GM21825 (cell line): Measurements from ENCODE around the gene N4BP3.

Experiments
- ATAC-seq: cut with Tn5 transposase; IDR thresholded peaks from one replicate; pipeline ENCODE4 v1.9.1; 2021; ENCODE audit warnings: mild to moderate bottlenecking, moderate library complexity; ENCODE audit not compliant: unreplicated experiment

N4BP3 gene

GRCh38 chr5:178145965-178146820 lies 32.9 kb downstream of the N4BP3 start:
- ATAC-seq: peak; percentile 48

DNA sequence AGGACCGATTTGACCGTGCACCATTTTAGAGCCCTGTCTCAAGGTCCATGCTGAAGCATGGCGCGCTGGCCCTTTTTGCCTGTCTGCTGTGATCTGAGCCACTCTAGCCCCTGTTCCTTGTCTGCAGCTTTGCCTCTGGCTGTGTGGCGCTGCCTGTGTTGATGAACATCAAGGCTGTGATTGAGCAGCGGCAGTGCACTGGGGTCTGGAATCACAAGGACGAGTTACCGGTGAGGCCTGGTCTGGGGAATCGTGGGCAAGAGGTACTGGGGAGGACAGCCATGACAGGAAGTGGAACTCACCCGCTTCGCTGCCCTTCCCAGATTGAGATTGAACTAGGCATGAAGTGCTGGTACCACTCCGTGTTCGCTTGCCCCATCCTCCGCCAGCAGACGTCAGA lies 34.1 kb downstream of the N4BP3 start:
- ATAC-seq: no peak

- ATAC-seq: no peak
Measured at GRCh38 chr5:178149199-178149932, 36.0 kb downstream of the N4BP3 start.

DNA sequence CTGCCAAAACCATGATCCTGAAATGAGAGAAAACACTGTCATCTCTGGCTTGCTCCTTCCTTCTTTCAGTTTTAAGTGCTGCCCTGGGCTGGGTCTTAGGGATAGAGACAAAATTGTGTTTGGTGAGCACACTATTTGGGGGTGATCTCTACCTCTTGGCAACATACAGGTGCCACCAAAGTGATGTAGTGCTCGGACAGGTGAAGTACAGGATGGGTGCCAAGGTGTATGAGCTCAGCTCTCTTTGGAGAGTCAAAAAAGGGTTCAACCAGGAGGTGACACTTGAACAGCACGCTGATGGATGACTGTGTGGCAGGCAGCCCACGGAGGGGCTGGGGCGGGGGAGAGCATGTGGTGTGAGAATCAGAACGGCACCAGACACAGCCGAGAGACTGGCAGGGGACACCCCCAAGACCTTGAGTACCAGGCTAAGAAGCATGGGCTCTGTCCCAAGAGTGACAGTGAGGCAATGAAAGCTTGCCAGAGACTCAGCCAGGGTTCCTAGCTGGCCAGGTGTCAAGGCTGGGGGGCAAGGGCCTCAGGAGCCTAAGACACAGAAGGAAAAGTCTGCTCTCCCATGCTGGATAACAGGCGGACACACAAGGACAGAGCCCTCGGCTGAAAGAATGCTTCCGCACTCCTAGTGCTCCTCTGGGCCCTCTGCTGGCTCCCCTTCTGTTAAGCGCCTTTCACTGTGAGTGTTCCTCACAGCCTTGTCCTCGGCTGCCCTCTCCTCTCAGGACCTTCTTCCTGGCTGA lies 37.8 kb downstream of the N4BP3 start:
- no peak for ATAC-seq

DNA sequence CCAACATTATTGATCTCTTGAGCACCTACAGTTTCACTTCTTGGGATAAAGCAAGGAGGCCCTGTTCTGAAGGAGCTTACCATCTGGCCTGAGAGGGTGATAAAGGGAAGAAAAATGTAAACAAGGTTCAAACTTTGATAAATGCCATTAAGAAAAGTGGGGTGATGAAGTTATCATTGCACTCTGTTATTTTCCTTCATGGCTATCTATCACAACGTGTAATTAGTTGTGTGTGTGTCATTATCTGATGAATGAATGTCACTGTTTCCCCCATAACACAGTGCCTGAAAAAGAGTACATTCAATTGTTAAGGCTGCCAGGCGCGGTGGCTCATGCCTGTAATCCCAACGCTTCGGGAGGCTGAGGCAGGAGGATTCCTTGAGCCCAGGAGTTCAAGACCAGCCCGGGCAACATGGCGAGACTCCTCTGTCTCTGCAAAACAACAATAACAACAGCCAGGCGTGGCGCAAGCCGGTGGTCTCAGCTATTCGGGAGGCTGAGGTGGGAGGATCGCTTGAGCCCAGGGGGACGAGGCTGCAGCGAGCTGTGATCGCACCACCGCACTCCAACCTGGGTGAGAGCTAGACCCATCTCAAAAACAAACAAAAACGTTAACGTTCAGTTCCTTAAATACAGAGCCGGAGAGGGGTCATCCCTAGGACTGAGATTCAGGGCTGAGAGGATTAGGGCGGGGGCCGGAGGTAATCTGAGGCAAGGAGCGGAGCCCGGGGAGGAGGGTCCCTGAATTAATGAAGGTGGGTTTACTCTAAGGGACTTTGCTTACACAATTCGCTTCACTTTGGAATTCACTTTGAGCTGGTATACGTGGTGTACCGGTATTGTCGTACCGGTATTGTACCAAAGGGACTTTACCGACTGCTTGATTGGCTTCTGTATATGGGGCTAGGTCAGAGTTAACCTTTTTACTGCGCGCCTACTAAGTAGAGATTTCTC lies 39.4 kb downstream of the N4BP3 start:
- no peak for ATAC-seq

- ATAC-seq: peak; percentile 96
Measured at GRCh38 chr5:178153530-178154340, 40.4 kb downstream of the N4BP3 start, which contains the start of gene NHP2. TSS of gene NHP2 (minus strand) at chr5:178153885. CDS start at chr5:178153817, 68 bp downstream.

- ATAC-seq: no peak
Measured at GRCh38 chr5:178155065-178155464, 41.7 kb downstream of the N4BP3 start.

DNA sequence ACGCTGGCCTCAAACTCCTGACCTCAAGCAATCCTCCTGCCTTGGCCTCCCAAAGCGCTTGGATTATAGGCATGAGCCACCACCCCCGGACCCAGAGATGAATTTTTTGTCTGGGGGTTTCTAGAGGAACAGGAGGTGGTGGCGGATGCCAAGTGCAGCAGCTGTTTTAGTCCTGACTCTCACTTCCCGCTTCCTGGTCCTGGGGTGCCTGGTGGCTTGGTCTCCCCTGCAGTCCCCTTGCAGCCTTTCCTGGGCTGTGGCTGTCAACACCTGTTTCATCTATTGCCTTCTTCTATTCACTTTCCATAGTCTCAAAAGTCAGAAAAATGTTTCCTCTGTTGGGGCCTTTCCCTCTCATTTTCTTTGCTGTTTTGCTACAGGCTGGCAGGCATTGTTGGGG lies 46.8 kb downstream of the N4BP3 start:
- ATAC-seq: no peak

- no peak for ATAC-seq
Measured at GRCh38 chr5:178162481-178162880, 49.1 kb downstream of the N4BP3 start.

DNA sequence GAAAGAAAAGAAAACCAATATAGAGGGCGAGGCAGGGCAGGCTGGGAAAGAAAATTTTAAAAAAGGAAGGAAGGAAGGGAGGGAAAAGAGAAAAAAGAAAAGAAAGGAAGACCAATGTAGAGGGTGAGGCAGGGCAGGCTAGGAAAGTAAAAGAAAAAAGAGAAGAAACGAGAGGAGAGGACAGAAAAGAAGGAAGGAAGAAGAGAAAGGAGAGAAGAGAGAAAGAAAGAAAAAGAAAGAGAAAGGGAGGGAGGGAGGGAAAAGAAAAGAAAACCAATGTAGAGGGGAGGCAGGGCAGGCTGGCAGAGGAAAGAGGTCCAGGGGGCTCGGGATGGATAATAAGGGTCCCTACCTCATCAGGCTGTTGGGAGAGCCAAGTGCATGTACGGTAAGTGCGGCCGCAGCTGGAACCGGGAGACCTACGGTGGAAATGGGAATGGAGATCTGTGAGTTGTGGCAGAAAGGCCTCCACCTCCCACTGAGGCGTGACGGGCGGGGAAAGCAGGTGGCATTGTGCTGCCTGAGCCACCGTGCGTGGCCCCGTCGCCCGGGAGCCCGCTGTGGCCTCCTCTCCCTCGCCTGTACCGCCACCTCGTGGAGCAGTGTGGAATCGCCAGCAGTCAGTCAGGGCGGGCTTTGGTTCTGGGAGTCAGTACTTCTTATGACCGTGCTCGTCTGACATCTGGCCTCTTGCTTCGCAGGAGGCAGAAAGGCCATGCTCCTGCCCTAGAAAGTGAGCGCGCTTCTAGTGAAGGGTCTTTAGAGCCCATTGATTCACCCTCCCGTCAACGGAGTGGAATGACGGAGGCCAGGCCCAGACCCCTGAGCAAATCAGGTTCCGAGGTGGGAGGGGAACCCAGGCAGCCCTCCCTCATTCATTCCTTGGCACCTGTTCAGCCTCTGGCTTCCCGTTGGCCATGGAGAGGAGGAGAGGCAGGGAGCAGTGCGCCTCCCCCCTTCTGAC lies 50.7 kb downstream of the N4BP3 start:
- ATAC-seq: peak; percentile 96

DNA sequence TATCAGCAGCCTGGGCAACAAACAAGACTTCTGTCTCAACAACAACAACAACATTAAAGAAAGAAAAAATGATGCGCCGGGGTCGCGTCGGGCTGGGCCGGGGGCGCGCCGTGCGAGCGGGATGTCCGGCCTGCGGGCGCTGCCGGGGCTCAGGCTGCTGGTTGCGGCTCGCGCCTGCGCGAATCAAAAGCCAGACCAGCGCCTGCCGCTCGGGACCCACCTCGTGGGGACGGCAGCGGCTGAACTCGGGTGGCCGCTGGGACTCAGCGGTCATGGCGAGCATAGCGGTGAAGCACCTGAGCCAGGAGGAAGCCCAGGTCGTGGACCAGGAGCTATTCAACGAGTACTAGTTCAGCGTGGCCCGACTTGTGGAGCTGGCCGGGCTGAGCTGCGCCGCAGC lies 52.2 kb downstream of the N4BP3 start:
- no peak for ATAC-seq

GRCh38 chr5:178170455-178170854 lies 57.1 kb downstream of the N4BP3 start:
- no peak for ATAC-seq

- ATAC-seq: no peak
Measured at GRCh38 chr5:178174456-178174855, 61.1 kb downstream of the N4BP3 start.
